Lower leg skin (tissue), 4 donors: ENCODE results near the gene CEP192. TPM values are rescaled to one million over a fixed set of nuclear protein-coding genes. Genes with fewer than 3 reads are reported as not detected.
"Not testable (repeated sequence)": the region's sequence is repeated elsewhere in the genome, so short reads cannot be mapped to it uniquely, and the experiment has no call there.

Experiments
- DNase-seq, 2 donors: peaks; one replicate each; pipeline ENCODE4 v3.0.0-alpha.2; 2019; ENCODE audit warnings: low spot score in 2 of 2
- H3K4me3 ChIP-seq: fragments of 200-600 bp; sonication (generic); 2 replicates; pipeline ENCODE4 v1.5.1; 2017; ENCODE audit warnings: mild to moderate bottlenecking, low read depth; ENCODE audit not compliant: poor library complexity, severe bottlenecking
- POLR2A ChIP-seq, 2 donors: fragments of 450-650 bp; IDR thresholded peaks; one replicate each; pipeline ENCODE4 v1.6.1; 2016 to 2017; ENCODE audit warnings: antibody characterized with exemption in 2 of 2, mild to moderate bottlenecking in 1 of 2, moderate library complexity in 1 of 2
- WGBS, 2 donors: methylation state at CpG; one replicate each; pipeline ENCODE4 v1.1.5; 2018; 5-methylcytosine and 5-hydroxymethylcytosine counted together
- intact Hi-C: fragments of 100-400 bp; cut with DNase I; formaldehyde crosslinking; loops from one replicate; pipeline ENCODE4 v1.15.0; 2023; ENCODE audit warnings: low total_unique reads
- total RNA-seq, 4 donors: library from RNA; depleted of rRNA; stranded (reverse); fragments of >200 nt; gene quantifications; one replicate each; pipeline ENCODE4 v1.1.0, GENCODE V29; 2016
- TF ChIP-seq, protein P1 (sequence below), 3 donors: fragments of 450-650 bp; IDR thresholded peaks; one replicate each; pipeline ENCODE4 v1.5.1; 2016; ENCODE audit warnings: antibody characterized with exemption in 3 of 3, mild to moderate bottlenecking in 3 of 3, moderate library complexity in 2 of 3

CEP192 gene
- total RNA-seq, 4 donors from 2014 or later = 12.6 to 17.5 (median 14.8) TPM

DNA sequence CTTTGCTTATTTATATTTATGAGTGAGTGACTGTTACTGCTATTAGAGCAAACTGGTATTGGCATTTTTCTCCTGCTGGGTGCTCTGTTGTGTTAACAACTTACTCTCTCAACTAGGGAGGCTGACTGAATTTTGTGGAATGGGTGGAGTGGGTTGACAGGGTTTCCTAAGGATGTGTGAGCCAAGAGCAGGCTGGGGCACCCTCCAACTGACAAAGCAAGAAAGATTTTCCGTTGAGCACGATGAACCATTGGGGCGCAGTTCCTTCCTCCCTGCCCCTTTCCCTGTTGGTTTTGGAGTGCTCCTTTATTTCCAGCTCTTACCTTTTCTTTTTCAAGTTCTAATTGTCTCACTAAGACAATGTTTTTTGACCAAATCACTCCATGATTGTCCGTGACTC, 23.0 kb upstream of the CEP192 start:
- DNase-seq = no peak
- 76 to 84% methylated on average over 4 of the region's 4 CpGs for WGBS, 2 donors
- intact Hi-C loops = no loop called here

DNA sequence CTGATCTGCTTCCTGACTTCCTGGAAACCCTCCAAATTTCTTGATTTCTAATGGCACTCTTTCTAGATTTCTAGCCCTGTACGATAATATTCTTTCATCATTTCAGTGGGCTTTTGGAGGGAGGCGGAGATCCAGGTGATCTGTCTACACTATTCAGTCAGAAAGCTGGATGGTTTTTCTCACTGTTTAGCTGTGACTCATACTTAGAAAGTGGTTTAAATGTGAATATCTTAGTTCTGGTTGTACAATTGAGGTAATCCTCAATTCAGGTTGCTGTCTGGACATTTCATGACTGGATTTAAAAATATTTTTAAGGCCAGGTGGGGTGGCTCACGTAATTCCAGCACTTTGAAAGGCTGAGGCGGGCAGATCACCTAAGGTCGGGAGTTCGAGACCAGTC, 22.5 kb upstream of the CEP192 start:
- no peak for DNase-seq
- intact Hi-C loops = no loop called here
- 93 to 97% methylated on average over 6 of the region's 6 CpGs for WGBS, 2 donors
- TF ChIP-seq, protein P1, sequence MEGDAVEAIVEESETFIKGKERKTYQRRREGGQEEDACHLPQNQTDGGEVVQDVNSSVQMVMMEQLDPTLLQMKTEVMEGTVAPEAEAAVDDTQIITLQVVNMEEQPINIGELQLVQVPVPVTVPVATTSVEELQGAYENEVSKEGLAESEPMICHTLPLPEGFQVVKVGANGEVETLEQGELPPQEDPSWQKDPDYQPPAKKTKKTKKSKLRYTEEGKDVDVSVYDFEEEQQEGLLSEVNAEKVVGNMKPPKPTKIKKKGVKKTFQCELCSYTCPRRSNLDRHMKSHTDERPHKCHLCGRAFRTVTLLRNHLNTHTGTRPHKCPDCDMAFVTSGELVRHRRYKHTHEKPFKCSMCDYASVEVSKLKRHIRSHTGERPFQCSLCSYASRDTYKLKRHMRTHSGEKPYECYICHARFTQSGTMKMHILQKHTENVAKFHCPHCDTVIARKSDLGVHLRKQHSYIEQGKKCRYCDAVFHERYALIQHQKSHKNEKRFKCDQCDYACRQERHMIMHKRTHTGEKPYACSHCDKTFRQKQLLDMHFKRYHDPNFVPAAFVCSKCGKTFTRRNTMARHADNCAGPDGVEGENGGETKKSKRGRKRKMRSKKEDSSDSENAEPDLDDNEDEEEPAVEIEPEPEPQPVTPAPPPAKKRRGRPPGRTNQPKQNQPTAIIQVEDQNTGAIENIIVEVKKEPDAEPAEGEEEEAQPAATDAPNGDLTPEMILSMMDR (IDR thresholded peaks at IDR 0.05) = no peak
- TF ChIP-seq POLR2A (IDR thresholded peaks at IDR 0.05) = no peak
- no peak overlapping the region for H3K4me3 ChIP-seq

More for the DNA sequence above, 23.0 kb upstream of the CEP192 start:
- no peak for TF ChIP-seq POLR2A (IDR thresholded peaks at IDR 0.05)
- TF ChIP-seq, protein P1 (IDR thresholded peaks at IDR 0.05) = no peak
- H3K4me3 ChIP-seq = no peak overlapping the region

DNA sequence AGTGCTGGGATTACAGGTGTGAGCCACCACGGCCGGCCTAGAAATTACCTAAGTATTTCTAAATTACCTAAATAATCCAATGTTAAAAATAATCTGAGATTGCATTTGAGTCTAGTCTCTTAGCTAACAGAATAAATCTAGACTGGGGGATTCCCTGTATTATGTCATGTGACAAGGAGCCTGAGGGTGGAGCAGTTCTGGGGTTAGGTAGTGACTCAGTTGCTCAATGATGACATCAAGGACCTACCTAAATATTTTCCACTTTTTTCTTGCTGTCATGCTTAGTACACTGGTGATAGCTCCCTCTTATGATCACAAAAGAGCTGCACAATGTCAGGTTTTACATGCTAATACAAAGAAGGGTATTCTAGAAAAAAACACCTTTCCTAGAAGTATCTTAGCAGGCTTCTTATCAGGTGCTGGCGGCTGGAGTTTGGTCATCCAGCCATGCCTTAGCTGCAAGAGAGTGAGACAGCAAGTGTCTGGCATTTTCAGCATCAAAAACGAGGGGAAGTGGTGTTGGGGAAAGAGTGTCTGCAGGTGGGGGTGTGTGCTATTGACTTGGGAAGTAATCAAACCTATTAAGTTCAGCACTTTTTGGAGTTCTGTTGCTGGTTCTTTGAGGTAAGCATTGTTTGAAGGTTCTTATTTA, 17.5 kb upstream of the CEP192 start:
- no peak overlapping the region for H3K4me3 ChIP-seq
- intact Hi-C loops = no loop called here

DNA sequence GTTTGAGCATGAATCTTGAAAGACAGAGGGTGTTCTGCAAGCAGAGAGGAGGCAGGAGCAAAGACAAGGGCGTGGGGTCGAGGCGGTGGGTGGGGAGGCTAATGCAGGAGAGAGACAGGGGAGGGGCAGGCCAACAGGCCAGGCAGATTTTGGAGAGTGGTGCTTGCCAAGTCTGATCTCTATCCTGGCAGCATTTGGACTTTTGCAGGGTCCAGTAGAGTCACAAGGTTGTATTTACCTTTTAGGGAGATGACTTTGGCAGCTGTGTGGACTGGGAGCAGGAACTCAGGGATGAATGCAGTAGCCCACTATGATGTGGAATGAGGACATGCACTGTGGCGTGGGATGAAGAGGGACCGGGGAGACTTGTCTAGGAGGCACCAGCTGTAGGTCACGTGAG, 15.7 kb upstream of the CEP192 start:
- no peak for DNase-seq
- H3K4me3 ChIP-seq = no peak overlapping the region
- WGBS, 2 donors = 90 to 95% methylated on average over 6 of the region's 6 CpGs
- intact Hi-C loops = no loop called here
- TF ChIP-seq POLR2A (IDR thresholded peaks at IDR 0.05) = no peak
- TF ChIP-seq, protein P1 (IDR thresholded peaks at IDR 0.05) = no peak

More for the DNA sequence above, 17.5 kb upstream of the CEP192 start:
- no peak for DNase-seq
- 84 to 96% methylated on average over 4 of the region's 4 CpGs for WGBS, 2 donors
- TF ChIP-seq, protein P1 (IDR thresholded peaks at IDR 0.05) = no peak
- TF ChIP-seq POLR2A (IDR thresholded peaks at IDR 0.05) = no peak

DNA sequence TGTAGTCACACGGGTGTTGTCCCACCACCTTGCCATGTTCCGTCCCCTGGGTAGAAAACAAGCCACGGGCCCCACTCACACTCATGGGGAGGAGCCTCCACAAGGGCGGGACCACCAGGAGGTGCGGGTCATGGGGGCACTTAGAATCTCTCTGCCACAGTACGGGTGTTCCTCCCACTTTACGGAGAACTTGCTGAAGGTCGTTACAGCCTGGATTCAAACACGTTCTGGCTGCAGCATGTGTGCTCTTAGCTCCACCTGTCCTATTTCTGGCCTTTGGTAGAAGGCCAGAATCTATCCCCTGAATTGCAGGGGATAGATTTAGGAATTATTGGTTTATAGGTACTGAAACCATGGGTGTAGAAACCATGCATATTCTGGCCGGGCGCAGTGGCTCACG, 14.9 kb upstream of the CEP192 start:
- TF ChIP-seq, protein P1 (IDR thresholded peaks at IDR 0.05) = no peak
- no peak for TF ChIP-seq POLR2A (IDR thresholded peaks at IDR 0.05)
- DNase-seq = no peak

DNA sequence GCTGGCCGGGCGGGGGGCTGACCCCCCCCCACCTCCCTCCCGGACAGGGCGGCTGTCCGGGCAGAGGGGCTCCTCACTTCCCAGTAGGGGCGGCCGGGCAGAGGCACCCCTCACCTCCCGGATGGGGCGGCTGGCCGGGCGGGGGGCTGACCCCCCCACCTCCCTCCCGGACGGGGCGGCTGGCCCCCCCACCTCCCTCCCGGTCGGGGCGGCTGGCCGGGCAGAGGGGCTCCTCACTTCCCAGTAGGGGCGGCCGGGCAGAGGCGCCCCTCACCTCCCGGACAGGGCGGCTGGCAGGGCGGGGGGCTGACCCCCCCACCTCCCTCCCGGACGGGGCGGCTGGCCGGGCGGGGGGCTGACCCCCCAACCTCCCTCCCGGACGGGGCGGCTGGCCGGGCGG, 11.1 kb upstream of the CEP192 start:
- intact Hi-C loops, DNase-seq, H3K4me3 ChIP-seq: not testable (repeated sequence)
- no CpG with 5 or more reads among the region's 34 CpGs for WGBS, 2 donors

More for the DNA sequence above, 14.9 kb upstream of the CEP192 start:
- 71 to 82% methylated on average over 11 of the region's 12 CpGs for WGBS, 2 donors
- H3K4me3 ChIP-seq = no peak overlapping the region
- intact Hi-C loops = no loop called here
